Measurements from ENCODE around the gene SPIC. TPM values are rescaled to one million over a fixed set of nuclear protein-coding genes. Genes with fewer than 3 reads are reported as not detected.

Gene SPIC
- polyA plus RNA-seq (2012; ENCODE audit: insufficient read length, low read depth): not detected

DNA sequence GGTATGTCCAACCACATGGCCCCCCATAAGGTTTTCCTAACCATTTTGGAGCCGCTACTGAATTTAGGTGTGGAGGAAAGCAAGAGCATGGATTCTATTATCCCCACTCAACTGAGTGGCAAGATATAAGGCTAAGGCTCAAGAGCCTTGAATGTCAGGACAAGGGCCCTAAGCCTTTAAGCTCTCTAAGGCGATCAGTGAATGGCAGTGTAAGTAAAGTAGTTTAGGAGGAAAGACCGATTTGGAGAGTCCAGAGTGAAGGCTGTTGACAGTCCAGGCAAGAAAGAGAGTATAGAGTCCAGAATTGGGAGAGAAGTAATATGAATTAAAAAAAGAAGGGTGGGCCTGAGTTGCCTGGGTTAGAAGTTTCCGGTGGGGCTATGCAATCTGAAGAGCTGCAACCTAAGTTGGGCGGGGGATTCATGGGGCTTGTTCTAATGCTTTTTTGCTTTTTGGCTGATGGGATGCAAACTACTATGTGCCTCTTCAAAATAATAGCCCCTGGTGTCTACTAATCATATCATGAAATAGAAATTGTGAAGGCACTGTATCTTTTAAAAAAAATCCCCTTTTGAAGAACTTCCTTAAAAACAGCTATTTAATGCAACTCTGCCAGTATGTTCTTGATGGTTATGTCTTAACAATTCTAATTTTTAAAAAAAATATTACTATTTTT, at the start of gene SPIC:
SPIC (plus strand) TSS at position 626 of the 676 bp plus-strand sequence. CDS start 1,569 bp downstream, outside the sequence.
- TF ChIP-seq POLR2AphosphoS5 (IDR thresholded peaks at IDR 0.05; ENCODE audit: low read depth, low read length): no peak
- no peak for TF ChIP-seq TAF1 (IDR thresholded peaks at IDR 0.05; ENCODE audit: borderline replicate concordance, insufficient read depth, low read length)
- no peak for TF ChIP-seq SIN3A (IDR thresholded peaks at IDR 0.05; ENCODE audit: borderline replicate concordance, insufficient read depth, low read length)
- TF ChIP-seq FOXP2 (optimal IDR thresholded peaks at IDR 0.05; ENCODE audit: borderline replicate concordance, extremely low read depth, extremely low read length, insufficient read depth): no peak
- TF ChIP-seq, protein P1, sequence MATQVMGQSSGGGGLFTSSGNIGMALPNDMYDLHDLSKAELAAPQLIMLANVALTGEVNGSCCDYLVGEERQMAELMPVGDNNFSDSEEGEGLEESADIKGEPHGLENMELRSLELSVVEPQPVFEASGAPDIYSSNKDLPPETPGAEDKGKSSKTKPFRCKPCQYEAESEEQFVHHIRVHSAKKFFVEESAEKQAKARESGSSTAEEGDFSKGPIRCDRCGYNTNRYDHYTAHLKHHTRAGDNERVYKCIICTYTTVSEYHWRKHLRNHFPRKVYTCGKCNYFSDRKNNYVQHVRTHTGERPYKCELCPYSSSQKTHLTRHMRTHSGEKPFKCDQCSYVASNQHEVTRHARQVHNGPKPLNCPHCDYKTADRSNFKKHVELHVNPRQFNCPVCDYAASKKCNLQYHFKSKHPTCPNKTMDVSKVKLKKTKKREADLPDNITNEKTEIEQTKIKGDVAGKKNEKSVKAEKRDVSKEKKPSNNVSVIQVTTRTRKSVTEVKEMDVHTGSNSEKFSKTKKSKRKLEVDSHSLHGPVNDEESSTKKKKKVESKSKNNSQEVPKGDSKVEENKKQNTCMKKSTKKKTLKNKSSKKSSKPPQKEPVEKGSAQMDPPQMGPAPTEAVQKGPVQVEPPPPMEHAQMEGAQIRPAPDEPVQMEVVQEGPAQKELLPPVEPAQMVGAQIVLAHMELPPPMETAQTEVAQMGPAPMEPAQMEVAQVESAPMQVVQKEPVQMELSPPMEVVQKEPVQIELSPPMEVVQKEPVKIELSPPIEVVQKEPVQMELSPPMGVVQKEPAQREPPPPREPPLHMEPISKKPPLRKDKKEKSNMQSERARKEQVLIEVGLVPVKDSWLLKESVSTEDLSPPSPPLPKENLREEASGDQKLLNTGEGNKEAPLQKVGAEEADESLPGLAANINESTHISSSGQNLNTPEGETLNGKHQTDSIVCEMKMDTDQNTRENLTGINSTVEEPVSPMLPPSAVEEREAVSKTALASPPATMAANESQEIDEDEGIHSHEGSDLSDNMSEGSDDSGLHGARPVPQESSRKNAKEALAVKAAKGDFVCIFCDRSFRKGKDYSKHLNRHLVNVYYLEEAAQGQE (IDR thresholded peaks at IDR 0.05; ENCODE audit: insufficient read depth in 1 of 2, low read depth in 2 of 2, low read length in 2 of 2): no peak

DNA sequence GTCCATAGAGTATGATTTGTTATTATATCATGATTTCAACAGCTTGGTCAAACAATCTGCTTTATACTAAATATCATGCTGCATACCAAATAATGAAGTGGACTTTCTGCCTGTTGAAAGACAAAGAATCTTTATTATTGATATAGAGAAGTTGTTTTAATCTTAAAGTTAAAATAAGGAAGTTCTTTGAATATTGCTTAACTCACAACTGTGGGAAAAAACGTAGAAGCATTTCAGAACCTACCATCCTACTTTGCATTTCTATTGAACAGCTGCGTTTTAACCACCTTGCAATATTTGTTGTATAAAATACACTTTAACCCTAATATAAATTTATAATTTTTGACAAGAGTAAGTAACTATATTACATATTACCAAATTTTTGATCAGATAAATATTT, 44.7 kb upstream of the SPIC start:
- TF ChIP-seq TAF1 (IDR thresholded peaks at IDR 0.05; ENCODE audit: borderline replicate concordance, insufficient read depth, low read length) (no peak), SIN3A (IDR thresholded peaks at IDR 0.05; ENCODE audit: borderline replicate concordance, insufficient read depth, low read length) (no peak), FOXP2 (optimal IDR thresholded peaks at IDR 0.05; ENCODE audit: borderline replicate concordance, extremely low read depth, extremely low read length, insufficient read depth) (no peak), POLR2AphosphoS5 (IDR thresholded peaks at IDR 0.05; ENCODE audit: low read depth, low read length) (no peak)
- TF ChIP-seq, protein P1 (IDR thresholded peaks at IDR 0.05; ENCODE audit: insufficient read depth in 1 of 2, low read depth in 2 of 2, low read length in 2 of 2): no peak

DNA sequence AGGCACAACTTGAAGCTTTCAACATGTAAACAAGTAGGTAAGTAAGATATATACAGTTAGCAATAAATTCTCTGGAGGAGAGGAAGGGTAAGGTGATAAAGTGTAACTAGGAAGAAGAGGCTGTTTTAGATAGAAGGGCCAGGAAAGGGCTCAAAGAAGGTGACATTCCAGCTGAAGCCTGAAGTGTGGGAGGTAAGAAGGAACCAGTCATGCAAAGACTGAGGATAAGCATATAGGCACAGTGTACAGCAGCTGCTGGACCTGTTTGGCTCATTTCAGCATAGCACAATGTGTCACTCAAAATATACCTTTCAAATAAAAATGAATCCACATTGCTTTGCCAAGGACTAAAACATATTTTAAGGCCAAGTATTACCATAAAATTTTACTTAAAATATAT, 39.0 kb upstream of the SPIC start:
- TF ChIP-seq FOXP2 (optimal IDR thresholded peaks at IDR 0.05; ENCODE audit: borderline replicate concordance, extremely low read depth, extremely low read length, insufficient read depth) (no peak), SIN3A (IDR thresholded peaks at IDR 0.05; ENCODE audit: borderline replicate concordance, insufficient read depth, low read length) (no peak)

GRCh38 chr12:101439236-101439635, 35.9 kb upstream of the SPIC start:
- TF ChIP-seq POLR2AphosphoS5 (IDR thresholded peaks at IDR 0.05; ENCODE audit: low read depth, low read length) (no peak), SIN3A (IDR thresholded peaks at IDR 0.05; ENCODE audit: borderline replicate concordance, insufficient read depth, low read length) (no peak)

- TF ChIP-seq SIN3A (IDR thresholded peaks at IDR 0.05; ENCODE audit: borderline replicate concordance, insufficient read depth, low read length): no peak
- TF ChIP-seq POLR2AphosphoS5 (IDR thresholded peaks at IDR 0.05; ENCODE audit: low read depth, low read length): no peak
Measured at GRCh38 chr12:101441461-101442224, 33.5 kb upstream of the SPIC start.

DNA sequence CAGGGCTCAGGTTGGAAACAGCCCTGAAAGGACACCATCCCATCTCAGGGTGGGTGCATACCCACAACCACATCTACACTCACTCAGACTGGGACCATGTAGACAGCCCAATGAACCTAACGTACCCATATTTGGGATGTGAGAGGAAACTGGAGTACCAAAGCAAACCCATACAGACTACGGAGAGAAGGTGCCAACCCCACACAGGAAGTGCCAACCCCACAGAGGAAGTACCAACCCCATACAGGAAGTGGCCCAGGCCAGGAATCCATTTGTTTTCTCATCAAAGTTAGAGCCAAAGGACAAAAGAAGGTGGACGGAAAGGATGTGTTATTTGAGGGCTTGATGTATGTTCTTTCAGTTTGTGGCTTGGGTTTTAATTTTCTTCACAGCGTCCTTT, 19.5 kb upstream of the SPIC start:
- TF ChIP-seq SIN3A (IDR thresholded peaks at IDR 0.05; ENCODE audit: borderline replicate concordance, insufficient read depth, low read length) (no peak), POLR2AphosphoS5 (IDR thresholded peaks at IDR 0.05; ENCODE audit: low read depth, low read length) (no peak), TAF1 (IDR thresholded peaks at IDR 0.05; ENCODE audit: borderline replicate concordance, insufficient read depth, low read length) (no peak), FOXP2 (optimal IDR thresholded peaks at IDR 0.05; ENCODE audit: borderline replicate concordance, extremely low read depth, extremely low read length, insufficient read depth) (no peak)
- TF ChIP-seq, protein P1 (IDR thresholded peaks at IDR 0.05; ENCODE audit: insufficient read depth in 1 of 2, low read depth in 2 of 2, low read length in 2 of 2): no peak
